ENCODE data around the gene SENP1. TPM values are rescaled to one million over a fixed set of nuclear protein-coding genes. Genes with fewer than 3 reads are reported as not detected.

Gene SENP1
- total and polyA plus RNA-seq, 2 donors (not counting 3 experiments of a cell fraction or from before 2014, with no cell fraction given) = 9.9 to 20.5 TPM

DNA sequence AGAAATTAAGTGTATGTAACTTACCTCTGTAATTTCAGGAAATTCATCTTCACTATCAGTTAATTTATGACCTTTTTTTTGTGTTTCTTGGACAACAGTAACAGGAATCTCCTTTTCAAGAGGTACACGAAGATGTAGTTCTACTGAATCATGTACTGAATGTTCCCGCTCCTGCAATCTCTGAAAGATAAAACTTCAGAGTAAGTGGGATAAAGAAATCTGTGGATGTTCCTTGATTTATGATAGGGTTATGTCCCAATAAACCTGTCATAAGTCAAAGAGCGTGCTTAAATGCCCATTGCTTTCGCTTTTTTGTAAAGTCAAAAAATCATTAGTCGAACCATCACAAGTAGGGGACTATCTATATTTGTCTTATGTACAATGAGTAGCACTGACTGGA lies 40.8 kb downstream of the SENP1 start:
- H2AFZ ChIP-seq (ENCODE audit: low read depth, low read length) = no peak overlapping the region
- H3K4me2 ChIP-seq (ENCODE audit: insufficient read depth, low read length) = no peak overlapping the region
- no peaks in the 10 kb centered on the region for H3K9me1 ChIP-seq (replicated peaks; ENCODE audit: control insufficient read depth, extremely low read depth, insufficient read depth, low read length)
- TF ChIP-seq, protein P1, sequence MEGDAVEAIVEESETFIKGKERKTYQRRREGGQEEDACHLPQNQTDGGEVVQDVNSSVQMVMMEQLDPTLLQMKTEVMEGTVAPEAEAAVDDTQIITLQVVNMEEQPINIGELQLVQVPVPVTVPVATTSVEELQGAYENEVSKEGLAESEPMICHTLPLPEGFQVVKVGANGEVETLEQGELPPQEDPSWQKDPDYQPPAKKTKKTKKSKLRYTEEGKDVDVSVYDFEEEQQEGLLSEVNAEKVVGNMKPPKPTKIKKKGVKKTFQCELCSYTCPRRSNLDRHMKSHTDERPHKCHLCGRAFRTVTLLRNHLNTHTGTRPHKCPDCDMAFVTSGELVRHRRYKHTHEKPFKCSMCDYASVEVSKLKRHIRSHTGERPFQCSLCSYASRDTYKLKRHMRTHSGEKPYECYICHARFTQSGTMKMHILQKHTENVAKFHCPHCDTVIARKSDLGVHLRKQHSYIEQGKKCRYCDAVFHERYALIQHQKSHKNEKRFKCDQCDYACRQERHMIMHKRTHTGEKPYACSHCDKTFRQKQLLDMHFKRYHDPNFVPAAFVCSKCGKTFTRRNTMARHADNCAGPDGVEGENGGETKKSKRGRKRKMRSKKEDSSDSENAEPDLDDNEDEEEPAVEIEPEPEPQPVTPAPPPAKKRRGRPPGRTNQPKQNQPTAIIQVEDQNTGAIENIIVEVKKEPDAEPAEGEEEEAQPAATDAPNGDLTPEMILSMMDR (IDR thresholded peaks at IDR 0.05; ENCODE audit: extremely low read depth in 1 of 2, insufficient read depth in 1 of 2, low read depth in 1 of 2, low read length in 2 of 2) = no peak
- TF ChIP-seq, protein P2, sequence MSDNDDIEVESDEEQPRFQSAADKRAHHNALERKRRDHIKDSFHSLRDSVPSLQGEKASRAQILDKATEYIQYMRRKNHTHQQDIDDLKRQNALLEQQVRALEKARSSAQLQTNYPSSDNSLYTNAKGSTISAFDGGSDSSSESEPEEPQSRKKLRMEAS (IDR thresholded peaks at IDR 0.05; ENCODE audit: insufficient read depth, insufficient read length) = no peak
- BruUV-seq (replicated peaks) = no TSS peak
- H3K4me3 ChIP-seq (replicated peaks in 1 of 3; ENCODE audit: insufficient read depth in 1 of 3, low read depth in 1 of 3, low read length in 3 of 3) = no peak overlapping the region
- H3K79me2 ChIP-seq (ENCODE audit: control insufficient read depth, insufficient read depth, low read length) = no peaks in the 10 kb centered on the region
- intact Hi-C loops (cut with micrococcal nuclease) (no loop called here), dilution Hi-C loops (cut with MboI; ENCODE audit: extremely low pct_ligation_motif_present, low sequenced_read_pairs) (no loop called here)
- H3K9me3 ChIP-seq (replicated peaks; ENCODE audit: control insufficient read depth, insufficient read depth, low read length) = no peaks in the 10 kb centered on the region
- peaks cover 6 to 21% of the 10 kb centered on the region in 2 experiments for H3K36me3 ChIP-seq (ENCODE audit: control insufficient read depth in 2 of 2, extremely low read depth in 1 of 2, insufficient read depth in 2 of 2, low read length in 2 of 2)
- no peaks in the 10 kb centered on the region for H3K4me1 ChIP-seq (ENCODE audit: control insufficient read depth, extremely low read depth, insufficient read depth, low read length)
- H3K27me3 ChIP-seq (ENCODE audit: control insufficient read depth in 2 of 2, insufficient read depth in 2 of 2, low read length in 2 of 2) = no peaks in the 10 kb centered on the region
- ChIA-PET CTCF (no interaction called here), POLR2A (no interaction called here)
- no peak for DNase-seq (ENCODE audit: low read depth, low spot score)
- H3K27ac ChIP-seq (ENCODE audit: insufficient read depth, low read depth, low read length) = no peak overlapping the region
- no peaks in the 10 kb centered on the region for H4K20me1 ChIP-seq (replicated peaks; ENCODE audit: control insufficient read depth, extremely low read depth, insufficient read depth, low read length)
- FAIRE-seq = no peak
- H3K9ac ChIP-seq (replicated peaks; ENCODE audit: extremely low read depth, insufficient read depth, low read length) = no peak overlapping the region

DNA sequence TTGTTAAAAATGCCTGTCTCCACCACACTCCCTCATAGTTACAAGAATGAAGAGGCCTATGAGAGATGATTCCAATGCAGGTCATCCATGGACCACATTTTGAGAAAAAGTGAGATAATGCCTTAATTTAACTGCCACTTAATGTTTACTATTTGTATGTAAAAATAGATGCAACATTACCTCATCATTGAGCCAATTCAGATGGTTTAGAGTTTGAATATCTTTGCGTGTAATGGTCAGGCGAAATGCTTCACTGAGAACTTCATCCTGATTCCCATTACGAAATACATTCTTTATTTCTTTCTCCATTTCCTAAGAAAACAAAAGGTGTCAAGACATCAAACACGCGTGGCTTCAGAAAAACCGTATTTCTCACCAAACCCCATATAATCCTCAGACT lies 42.3 kb downstream of the SENP1 start:
- no TSS peak for BruUV-seq (replicated peaks)
- Histone ChIP-seq H3K4me3 (replicated peaks in 1 of 3; ENCODE audit: insufficient read depth in 1 of 3, low read depth in 1 of 3, low read length in 3 of 3) (no peak overlapping the region), H3K27ac (ENCODE audit: insufficient read depth, low read depth, low read length) (no peak overlapping the region), H3K9me1 (replicated peaks; ENCODE audit: control insufficient read depth, extremely low read depth, insufficient read depth, low read length) (no peaks in the 10 kb centered on the region), H3K9me3 (replicated peaks; ENCODE audit: control insufficient read depth, insufficient read depth, low read length) (no peaks in the 10 kb centered on the region), H3K9ac (replicated peaks; ENCODE audit: extremely low read depth, insufficient read depth, low read length) (no peak overlapping the region), H2AFZ (ENCODE audit: low read depth, low read length) (no peak overlapping the region), H3K36me3 (ENCODE audit: control insufficient read depth in 2 of 2, extremely low read depth in 1 of 2, insufficient read depth in 2 of 2, low read length in 2 of 2) (peaks cover 6 to 18% of the 10 kb centered on the region in 2 experiments), H3K4me2 (ENCODE audit: insufficient read depth, low read length) (no peak overlapping the region), H3K79me2 (ENCODE audit: control insufficient read depth, insufficient read depth, low read length) (no peaks in the 10 kb centered on the region), H3K4me1 (ENCODE audit: control insufficient read depth, extremely low read depth, insufficient read depth, low read length) (no peaks in the 10 kb centered on the region), H4K20me1 (replicated peaks; ENCODE audit: control insufficient read depth, extremely low read depth, insufficient read depth, low read length) (no peaks in the 10 kb centered on the region), H3K27me3 (ENCODE audit: control insufficient read depth in 2 of 2, insufficient read depth in 2 of 2, low read length in 2 of 2) (no peaks in the 10 kb centered on the region)
- intact Hi-C loops (cut with micrococcal nuclease) (no loop called here), dilution Hi-C loops (cut with MboI; ENCODE audit: extremely low pct_ligation_motif_present, low sequenced_read_pairs) (no loop called here)
- DNase-seq (ENCODE audit: low read depth, low spot score) (no peak), FAIRE-seq (no peak)
- ChIA-PET POLR2A (no interaction called here), CTCF (no interaction called here)
- TF ChIP-seq, protein P2 (IDR thresholded peaks at IDR 0.05; ENCODE audit: insufficient read depth, insufficient read length) = no peak
- TF ChIP-seq POLR2A (IDR thresholded peaks at IDR 0.05; ENCODE audit: low read depth, low read length) (no peak), POLR2AphosphoS5 (IDR thresholded peaks at IDR 0.05; ENCODE audit: insufficient read depth, low read depth, low read length) (no peak), MYC (IDR thresholded peaks at IDR 0.05; ENCODE audit: low read depth, low read length) (no peak), FOS (IDR thresholded peaks at IDR 0.05; ENCODE audit: borderline replicate concordance, insufficient read depth, low read length) (no peak), GATA2 (IDR thresholded peaks at IDR 0.05; ENCODE audit: insufficient read depth, insufficient read length, low read depth, low read length) (no peak), EZH2 (IDR thresholded peaks at IDR 0.05; ENCODE audit: borderline replicate concordance, low read depth, low read length, severe bottlenecking) (no peak), JUN (IDR thresholded peaks at IDR 0.05; ENCODE audit: borderline replicate concordance, insufficient read depth, insufficient read length, low read depth) (no peak)
- TF ChIP-seq, protein P1 (IDR thresholded peaks at IDR 0.05; ENCODE audit: extremely low read depth in 1 of 2, insufficient read depth in 1 of 2, low read depth in 1 of 2, low read length in 2 of 2) = no peak
